CD4-positive, alpha-beta T cell (primary cell): Measurements from ENCODE around the gene GRID1. TPM values are rescaled to one million over a fixed set of nuclear protein-coding genes. Genes with fewer than 3 reads are reported as not detected.
A peak's percentile ranks its signal among the peaks of the same experiment; 100 is the strongest.

ENCODE experiments used
- ATAC-seq: fragments of 200-7000 bp; cut with Tn5 transposase; one replicate; pipeline ENCODE4 v1.10.0; 2022; ENCODE audit warnings: mild to moderate bottlenecking; ENCODE audit not compliant: poor library complexity
- CTCF ChIA-PET: fragments of 350-600 bp; sonication (Branson Sonifier 250); formaldehyde crosslinking; loops from one replicate; lab custom pipeline; 2021; ENCODE audit warnings: antibody characterized with exemption, inconsistent platforms; lab: Charles Lee
- POLR2A ChIA-PET: fragments of 350-600 bp; sonication (Branson Sonifier 250); formaldehyde crosslinking; loops from one replicate; lab custom pipeline; 2021; ENCODE audit warnings: antibody characterized with exemption, inconsistent platforms; lab: Charles Lee
- DNase-seq, 14 experiments: peaks; one replicate each; pipeline ENCODE4 v3.0.0-alpha.2; 2013 to 2020; ENCODE audit warnings: mixed read lengths in 2 of 14
- H3K27ac ChIP-seq, 2 donors: one replicate each; pipeline versions ENCODE4 v1.5.1 to v1.7.0; 2013; ENCODE audit warnings: low read length in 2 of 2, low read depth in 1 of 2, mild to moderate bottlenecking in 1 of 2
- H3K27me3 ChIP-seq, 2 experiments: 1 replicate in 1 of 2; 2 replicates in 1 of 2; pipeline versions ENCODE4 v1.6.1 to v1.7.0; 2013; ENCODE audit warnings: low read length in 2 of 2, control low read depth in 1 of 2, mild to moderate bottlenecking in 1 of 2, moderate library complexity in 1 of 2; ENCODE audit not compliant: insufficient read depth in 2 of 2, control insufficient read depth in 1 of 2
- H3K36me3 ChIP-seq: one replicate; pipeline ENCODE4 v1.6.1; 2013; ENCODE audit warnings: low read length, control low read depth; ENCODE audit not compliant: insufficient read depth
- H3K4me1 ChIP-seq: one replicate; pipeline ENCODE4 v1.6.1; 2013; ENCODE audit warnings: low read length, control low read depth; ENCODE audit not compliant: insufficient read depth
- H3K4me3 ChIP-seq: one replicate; pipeline ENCODE4 v1.5.1; 2013; ENCODE audit warnings: mild to moderate bottlenecking, low read length, moderate library complexity
- H3K9me3 ChIP-seq, 2 experiments: 1 replicate in 1 of 2; 2 replicates in 1 of 2; pipeline versions ENCODE4 v1.6.1 to v1.7.0; 2013; ENCODE audit warnings: low read length in 2 of 2, mild to moderate bottlenecking in 2 of 2, control low read depth in 1 of 2, moderate library complexity in 1 of 2; ENCODE audit not compliant: control insufficient read depth in 1 of 2, insufficient read depth in 1 of 2
- H3K27ac Mint-ChIP-seq: one replicate; pipeline ENCODE4 v1.8.0; 2020; ENCODE audit warnings: mixed read lengths
- H3K27me3 Mint-ChIP-seq: one replicate; pipeline ENCODE4 v1.8.0; 2021; ENCODE audit warnings: mixed read lengths
- H3K36me3 Mint-ChIP-seq: one replicate; pipeline ENCODE4 v1.8.0; 2021; ENCODE audit warnings: low read depth, mixed read lengths
- H3K4me1 Mint-ChIP-seq: one replicate; pipeline ENCODE4 v1.8.0; 2021; ENCODE audit warnings: low read depth, mixed read lengths
- H3K4me3 Mint-ChIP-seq: one replicate; pipeline ENCODE4 v1.8.0; 2020; ENCODE audit warnings: mild to moderate bottlenecking, mixed read lengths
- H3K9me3 Mint-ChIP-seq: one replicate; pipeline ENCODE4 v1.8.0; 2020; ENCODE audit warnings: mixed read lengths
- CTCF ChIP-seq: fragments of 200-600 bp; IDR thresholded peaks from one replicate; pipeline ENCODE4 v1.8.0; 2022; ENCODE audit warnings: antibody characterized with exemption, mild to moderate bottlenecking
- intact Hi-C, 2 experiments: fragments of 100-400 bp; cut with DNase I in 1 of 2; cut with micrococcal nuclease in 1 of 2; formaldehyde crosslinking; loops; one replicate each; pipeline versions ENCODE4 v1.15.1 to v1.9.0; 2023 to 2025; cut with DNase I, micrococcal nuclease
- total RNA-seq, 174 experiments: library from RNA in 2 of 174; stranded (reverse) in 2 of 174; gene quantifications; one replicate each; pipeline ENCODE4 v1.2.3 and lab custom pipeline; 2021 to 2026

Gene GRID1
- total RNA-seq, 2 experiments from 2014 or later, result not detected

DNA sequence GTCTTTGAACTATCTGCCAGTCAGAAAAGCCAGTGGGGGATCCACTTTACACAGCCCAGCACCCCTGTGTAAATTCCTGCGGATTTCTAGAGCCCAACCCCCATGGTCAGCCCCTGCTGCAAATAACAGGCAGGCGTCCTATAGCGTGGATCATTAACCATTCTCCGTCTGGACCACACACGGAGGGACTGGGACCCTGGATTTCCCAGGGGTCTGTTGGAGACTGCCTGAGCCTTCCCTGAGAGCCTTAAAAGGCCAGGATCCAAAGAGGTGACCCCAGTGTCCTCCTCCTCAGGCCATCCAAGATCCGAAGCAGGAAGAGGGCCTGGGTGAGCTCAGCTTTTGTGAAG, 11.2 kb upstream of the GRID1 start:
- ATAC-seq (no peak), DNase-seq (peak in 1 of 14 experiments; percentile 10)
- peaks cover 64% of the 10 kb centered on the region for H3K27me3 Mint-ChIP-seq
- H3K36me3 Mint-ChIP-seq, result no peaks in the 10 kb centered on the region
- no peaks in the 10 kb centered on the region for H3K9me3 Mint-ChIP-seq
- no peaks in the 10 kb centered on the region for H3K9me3 ChIP-seq
- no peaks in the 10 kb centered on the region for H3K4me1 Mint-ChIP-seq
- no peak overlapping the region for H3K27ac Mint-ChIP-seq
- no peak overlapping the region for H3K4me3 Mint-ChIP-seq
- H3K4me1 ChIP-seq, result peaks cover 12% of the 10 kb centered on the region
- H3K27me3 ChIP-seq, result peaks cover 18 to 42% of the 10 kb centered on the region in 2 experiments
- no peak overlapping the region for H3K27ac ChIP-seq
- no peaks in the 10 kb centered on the region for H3K36me3 ChIP-seq
- intact Hi-C loops, result loop anchor here (1.0 to 5.0 kb wide), 8 partner anchors 385 to 2000 kb away; no protein-coding TSS in a partner anchor
- H3K4me3 ChIP-seq, result no peak overlapping the region
- ChIA-PET POLR2A (no interaction called here), CTCF (interaction anchor here (1.9 to 2.0 kb wide), 2 partner anchors 22 to 1840 kb away, joined by 4 to 6 read pairs; no protein-coding TSS in a partner anchor)
- no peak for TF ChIP-seq CTCF

DNA sequence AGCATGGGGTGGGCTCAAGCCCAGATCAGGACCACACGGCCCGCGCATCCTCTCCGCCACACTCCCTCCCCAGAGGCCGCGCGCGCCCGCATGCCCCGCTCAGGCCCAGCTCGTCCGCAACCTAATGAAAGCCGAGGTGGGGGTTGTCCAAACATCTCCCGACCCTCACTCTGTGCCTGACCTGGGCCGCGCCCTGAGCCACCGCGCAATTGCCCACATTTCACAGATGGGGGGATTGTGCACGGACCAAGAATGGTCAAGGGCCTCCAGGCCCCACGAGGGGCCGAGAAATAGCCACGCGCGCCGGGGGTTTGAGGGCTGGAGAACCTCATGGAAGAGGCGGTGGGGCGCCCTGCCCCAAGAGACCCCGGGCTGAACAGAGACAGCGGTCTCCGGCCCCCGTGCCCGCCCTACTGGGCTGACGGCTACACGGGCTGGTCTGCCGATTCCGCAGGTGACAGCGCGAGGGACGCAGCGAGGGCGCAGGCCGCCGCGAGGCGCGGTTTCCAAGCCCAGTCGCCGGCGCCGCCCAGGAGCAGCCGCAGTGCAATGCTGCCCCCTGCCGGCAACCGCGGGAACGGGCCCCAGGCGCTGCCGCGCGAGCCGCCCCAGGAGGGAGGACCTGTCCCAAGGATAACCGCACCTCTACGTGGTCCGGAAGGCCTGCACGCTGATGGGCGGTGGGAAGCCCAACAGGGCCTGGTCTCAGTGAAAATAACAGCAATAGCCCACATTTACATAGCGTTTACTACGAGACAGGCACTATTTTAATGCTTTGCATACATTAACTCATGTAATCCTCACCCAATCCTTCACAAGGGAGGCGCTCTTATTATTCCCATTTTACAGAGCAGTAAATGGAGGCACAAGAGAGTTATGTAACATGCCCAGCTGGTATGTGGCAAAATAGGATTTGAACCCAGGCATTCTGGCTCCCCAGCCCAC, 10.5 kb upstream of the GRID1 start:
- Mint-ChIP-seq H3K27ac (no peak overlapping the region), H3K4me3 (no peak overlapping the region), H3K27me3 (peaks cover 66% of the 10 kb centered on the region), H3K4me1 (no peaks in the 10 kb centered on the region), H3K9me3 (no peaks in the 10 kb centered on the region), H3K36me3 (no peaks in the 10 kb centered on the region)
- peak; percentile 96 for TF ChIP-seq CTCF
- Histone ChIP-seq H3K9me3 (no peaks in the 10 kb centered on the region), H3K36me3 (no peaks in the 10 kb centered on the region), H3K4me1 (peaks cover 12% of the 10 kb centered on the region), H3K27me3 (peaks cover 20 to 47% of the 10 kb centered on the region in 2 experiments), H3K27ac (no peak overlapping the region), H3K4me3 (peak overlapping the region; percentile 26)
- ChIA-PET POLR2A (no interaction called here), CTCF (interaction anchor here (1.1 to 2.0 kb wide), 3 partner anchors 23 to 1839 kb away, joined by 3 to 6 read pairs (median 4); no protein-coding TSS in a partner anchor)
- ATAC-seq, result peak; percentile 97
- intact Hi-C loops, result loop anchor here (1.0 to 5.0 kb wide), 8 partner anchors 385 to 2000 kb away; no protein-coding TSS in a partner anchor
- peak; percentile 49 to 89 (median 78) for DNase-seq

- TF ChIP-seq CTCF, result no peak
- H3K27me3 ChIP-seq, result peaks cover 25 to 53% of the 10 kb centered on the region in 2 experiments
- ChIA-PET POLR2A (no interaction called here), CTCF (interaction anchor here (1.1 kb wide), 1 partner anchor 209 kb away, joined by 3 read pairs; no protein-coding TSS in a partner anchor)
- intact Hi-C loops, result loop anchor here (2.0 to 5.0 kb wide), 6 partner anchors 384 to 1999 kb away; no protein-coding TSS in a partner anchor
- H3K4me1 ChIP-seq, result peaks cover 12% of the 10 kb centered on the region
- no peak overlapping the region for H3K4me3 ChIP-seq
- Mint-ChIP-seq H3K27ac (no peak overlapping the region), H3K4me1 (no peaks in the 10 kb centered on the region), H3K36me3 (no peaks in the 10 kb centered on the region), H3K4me3 (no peak overlapping the region), H3K27me3 (peaks cover 66% of the 10 kb centered on the region), H3K9me3 (no peaks in the 10 kb centered on the region)
- H3K9me3 ChIP-seq, result no peaks in the 10 kb centered on the region
- H3K27ac ChIP-seq, result no peak overlapping the region
- peak in 1 of 14 experiments; percentile 28 for DNase-seq
- no peaks in the 10 kb centered on the region for H3K36me3 ChIP-seq
- ATAC-seq, result no peak
These were observed 9.8 kb upstream of the GRID1 start for GRCh38 chr10:86376403-86376802.
